Measurements from ENCODE around the gene ZNF467.

Gene ZNF467

DNA sequence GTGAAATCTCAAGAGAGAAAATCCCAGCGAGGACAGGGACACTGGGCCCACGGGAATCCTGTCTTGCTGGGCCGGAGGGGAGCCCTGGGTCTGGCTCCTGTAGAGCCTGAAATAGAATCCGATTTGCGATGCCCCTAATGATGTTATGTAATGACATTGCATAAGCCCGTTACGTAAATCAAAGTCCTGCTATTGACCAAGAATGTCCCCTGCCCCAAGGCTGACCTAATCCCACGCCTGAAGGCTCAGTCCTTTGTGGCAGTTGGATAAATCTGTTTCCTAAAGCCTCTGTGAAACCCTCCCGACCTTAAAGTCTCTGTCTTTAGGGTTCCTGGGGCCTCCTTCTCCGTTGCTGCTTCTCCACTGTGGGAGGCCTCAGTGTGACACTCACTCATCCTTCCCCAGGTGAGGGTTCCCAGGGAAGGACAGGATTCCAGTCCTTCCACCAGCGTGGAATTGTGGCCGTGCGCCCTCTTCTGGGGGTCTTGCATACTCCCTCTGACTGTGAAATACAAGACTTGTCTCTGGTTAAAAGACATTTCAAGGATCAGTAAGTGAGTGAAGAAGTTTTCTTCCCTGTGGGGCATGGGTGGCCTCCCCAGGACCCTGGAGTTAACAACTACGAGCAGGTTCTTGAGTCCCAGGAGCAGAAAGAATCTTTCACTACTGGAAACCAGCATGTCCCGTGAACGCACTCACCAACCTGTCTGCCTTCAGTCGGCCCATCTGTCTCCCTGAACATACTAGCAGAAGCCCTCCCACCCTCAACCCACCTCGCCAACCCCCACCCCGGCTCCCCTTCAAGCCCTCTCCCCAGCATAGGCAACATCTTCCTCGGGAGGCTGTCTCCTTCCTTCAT, 19.8 kb downstream of the ZNF467 start:
- TF ChIP-seq CTCF (IDR thresholded peaks at IDR 0.05; ENCODE audit: low read depth, low read length, missing control alignments), result peak; percentile 76

GRCh38 chr7:149752646-149753045, 20.7 kb downstream of the ZNF467 start:
- H3K4me3 ChIP-seq (ENCODE audit: low read depth, low read length), result no peak overlapping the region
- no peak for TF ChIP-seq CTCF (IDR thresholded peaks at IDR 0.05; ENCODE audit: low read depth, low read length, missing control alignments)
- DNase-seq (ENCODE audit: low read depth), result no peak
- in situ Hi-C loops (cut with HindIII; ENCODE audit: low sequenced_read_pairs), result no loop called here

More for the DNA sequence above, 19.8 kb downstream of the ZNF467 start:
- no peak overlapping the region for H3K4me3 ChIP-seq (ENCODE audit: low read depth, low read length)
- peak; percentile 12 for DNase-seq (ENCODE audit: low read depth)
- in situ Hi-C loops (cut with HindIII; ENCODE audit: low sequenced_read_pairs), result no loop called here

- H3K4me3 ChIP-seq (ENCODE audit: low read depth, low read length), result no peak overlapping the region
- no peak for TF ChIP-seq CTCF (IDR thresholded peaks at IDR 0.05; ENCODE audit: low read depth, low read length, missing control alignments)
- DNase-seq (ENCODE audit: low read depth), result no peak
- in situ Hi-C loops (cut with HindIII; ENCODE audit: low sequenced_read_pairs), result no loop called here
Measured at GRCh38 chr7:149751043-149751775, 22.2 kb downstream of the ZNF467 start.

- TF ChIP-seq CTCF (IDR thresholded peaks at IDR 0.05; ENCODE audit: low read depth, low read length, missing control alignments), result no peak
- in situ Hi-C loops (cut with HindIII; ENCODE audit: low sequenced_read_pairs), result no loop called here
- H3K4me3 ChIP-seq (ENCODE audit: low read depth, low read length), result no peak overlapping the region
- no peak for DNase-seq (ENCODE audit: low read depth)
Measured at GRCh38 chr7:149750122-149750845, 23.1 kb downstream of the ZNF467 start.

DNA sequence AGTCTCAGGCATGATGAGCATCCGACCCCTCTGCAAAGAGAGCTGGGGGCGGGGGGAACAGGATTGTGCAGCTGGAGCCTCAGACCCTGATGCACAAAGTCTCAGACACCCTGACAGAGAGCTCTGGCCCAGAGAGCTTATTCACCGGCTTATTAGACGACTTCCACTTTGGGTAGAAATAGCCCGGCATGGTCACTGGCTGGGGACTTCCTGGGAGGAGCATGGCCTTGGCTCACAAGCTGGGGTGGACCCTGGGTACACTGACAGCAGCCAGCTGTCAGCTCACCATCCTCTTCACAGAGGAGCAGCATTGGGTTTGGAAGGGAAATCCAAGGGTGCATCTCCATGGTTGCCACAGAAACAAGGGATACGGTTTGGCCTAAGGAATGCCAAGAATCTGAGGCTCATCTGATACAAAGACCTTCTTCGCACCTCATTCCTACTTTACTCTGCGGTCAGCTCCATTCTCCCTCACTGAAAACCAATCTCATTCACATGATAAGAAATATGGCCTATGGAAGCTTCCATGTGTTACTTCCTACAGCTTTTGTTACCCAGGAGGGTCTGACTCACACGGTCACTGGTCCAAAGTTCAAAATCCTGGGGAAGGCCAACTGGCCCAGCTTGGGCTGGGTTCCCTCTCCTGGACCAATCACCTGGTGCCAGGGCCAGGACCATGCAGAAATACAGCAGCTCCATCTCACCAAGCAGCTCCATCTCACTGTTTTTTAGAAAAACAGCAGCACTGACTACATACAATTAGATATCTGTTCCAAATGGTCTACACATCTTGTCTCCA, 25.1 kb downstream of the ZNF467 start:
- DNase-seq (ENCODE audit: low read depth), result no peak
- no peak overlapping the region for H3K4me3 ChIP-seq (ENCODE audit: low read depth, low read length)
- in situ Hi-C loops (cut with HindIII; ENCODE audit: low sequenced_read_pairs), result no loop called here
- no peak for TF ChIP-seq CTCF (IDR thresholded peaks at IDR 0.05; ENCODE audit: low read depth, low read length, missing control alignments)
